GM23248 (cell line): Measurements from ENCODE around the gene CCDC15. TPM values are rescaled to one million over a fixed set of nuclear protein-coding genes. Genes with fewer than 3 reads are reported as not detected.
A peak's percentile ranks its signal among the peaks of the same experiment; 100 is the strongest.

Source experiments
- DNase-seq: peaks from one replicate; pipeline ENCODE4 v3.0.0-alpha.2; 2015
- H2AFZ ChIP-seq: fragments of 200-600 bp; sonication (generic); 2 replicates; pipeline ENCODE4 v1.6.1; 2016; ENCODE audit warnings: antibody characterized with exemption
- H3F3A ChIP-seq: fragments of 200-600 bp; sonication (generic); 2 replicates; pipeline ENCODE4 v1.6.1; 2016; ENCODE audit warnings: mild to moderate bottlenecking, antibody characterized with exemption, mixed run types; ENCODE audit not compliant: insufficient read depth
- H3K27ac ChIP-seq: fragments of 200-600 bp; sonication (generic); 2 replicates; pipeline ENCODE4 v1.5.1; 2016; ENCODE audit warnings: mild to moderate bottlenecking
- H3K27me3 ChIP-seq: fragments of 200-600 bp; sonication (generic); replicated peaks from 2 replicates; pipeline ENCODE4 v1.6.1; 2016; ENCODE audit warnings: mild to moderate bottlenecking; ENCODE audit not compliant: insufficient read depth
- H3K36me3 ChIP-seq: fragments of 200-600 bp; sonication (generic); 2 replicates; pipeline ENCODE4 v1.6.1; 2016; ENCODE audit warnings: low read depth, mild to moderate bottlenecking
- H3K4me1 ChIP-seq: fragments of 200-600 bp; sonication (generic); 2 replicates; pipeline ENCODE4 v1.6.1; 2016; ENCODE audit warnings: mild to moderate bottlenecking; ENCODE audit not compliant: insufficient read depth
- H3K4me2 ChIP-seq: fragments of 200-600 bp; sonication (generic); one replicate; pipeline ENCODE4 v1.6.1; 2016; ENCODE audit warnings: mild to moderate bottlenecking; ENCODE audit not compliant: unreplicated experiment
- H3K4me3 ChIP-seq: fragments of 200-600 bp; sonication (generic); 2 replicates; pipeline ENCODE4 v1.5.1; 2016; ENCODE audit warnings: mild to moderate bottlenecking
- H3K79me2 ChIP-seq: fragments of 200-600 bp; sonication (generic); 2 replicates; pipeline ENCODE4 v1.6.1; 2016; ENCODE audit warnings: mild to moderate bottlenecking; ENCODE audit not compliant: insufficient read depth
- H3K9ac ChIP-seq: fragments of 200-600 bp; sonication (generic); 2 replicates; pipeline ENCODE4 v1.6.1; 2016; ENCODE audit warnings: mild to moderate bottlenecking
- H3K9me2 ChIP-seq: fragments of 200-600 bp; sonication (generic); 2 replicates; pipeline ENCODE4 v1.6.1; 2016; ENCODE audit warnings: mixed run types, mild to moderate bottlenecking, moderate library complexity; ENCODE audit not compliant: insufficient read depth
- H3K9me3 ChIP-seq: fragments of 200-600 bp; sonication (generic); one replicate; pipeline ENCODE4 v1.6.1; 2017; ENCODE audit warnings: low read depth
- H4K20me1 ChIP-seq: fragments of 200-600 bp; sonication (generic); 2 replicates; pipeline ENCODE4 v1.6.0; 2016; ENCODE audit not compliant: insufficient read depth
- EZH2 ChIP-seq: fragments of 200-600 bp; sonication (generic); IDR thresholded peaks from 2 replicates; pipeline ENCODE4 v1.6.1; 2018; ENCODE audit warnings: antibody characterized with exemption, mild to moderate bottlenecking; ENCODE audit not compliant: insufficient read depth, poor library complexity, severe bottlenecking
- EZH2phosphoT487 ChIP-seq: fragments of 200-600 bp; sonication (generic); IDR thresholded peaks from 2 replicates; pipeline ENCODE4 v1.6.1; 2018; ENCODE audit warnings: antibody characterized with exemption, moderate library complexity, mild to moderate bottlenecking, low read depth; ENCODE audit not compliant: insufficient read depth
- WGBS, 2 experiments: methylation state at CpG; one replicate each; pipeline ENCODE4 v1.1.6; 2015 to 2017; ENCODE audit warnings: low lambda C conversion rate in 2 of 2, low coverage in 1 of 2; ENCODE audit errors: missing lambda C conversion rate in 2 of 2; 5-methylcytosine and 5-hydroxymethylcytosine counted together
- in situ Hi-C: fragments of 300-500 bp; cut with MboI; formaldehyde crosslinking; loops from 2 replicates; pipeline ENCODE4 v1.15.0; 2020
- polyA plus RNA-seq: library from polyadenylated mRNA; unstranded; fragments of >200 nt; fragmentation: Nextera tagmentation; extraction: Ambion mirVana; gene quantifications from 2 replicates; pipeline ENCODE4 v1.2.1, GENCODE V29; 2016
- total RNA-seq: library from RNA; depleted of rRNA; stranded (reverse); fragments of >200 nt; shearing (Covaris generic); gene quantifications from 2 replicates; pipeline ENCODE4 v1.2.3, GENCODE V29; 2014

CCDC15 gene
- total and polyA plus RNA-seq, 2 experiments from 2014 or later: 0.97 to 1.6 TPM

DNA sequence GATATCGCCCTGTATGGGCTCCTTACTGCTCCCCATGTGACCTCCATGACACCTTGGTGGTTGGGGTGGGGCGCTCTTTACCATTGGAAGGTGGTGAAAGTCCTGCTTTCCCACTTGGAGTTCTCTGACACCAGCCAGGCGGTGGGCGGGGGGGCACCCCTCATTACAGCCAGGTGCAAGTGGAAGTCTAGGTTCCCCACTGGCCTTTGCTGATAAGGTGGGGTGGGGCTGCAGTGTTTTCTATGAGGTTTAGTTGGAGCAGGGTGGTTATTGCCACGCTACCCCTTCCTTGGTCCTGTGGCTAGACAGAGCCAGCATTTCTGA, 103.7 kb downstream of the CCDC15 start:
- Histone ChIP-seq H3F3A (no peaks in the 10 kb centered on the region), H3K4me1 (no peaks in the 10 kb centered on the region), H3K9me3 (no peaks in the 10 kb centered on the region), H3K79me2 (no peaks in the 10 kb centered on the region), H3K9me2 (no peaks in the 10 kb centered on the region), H2AFZ (no peak overlapping the region), H3K27ac (no peak overlapping the region), H3K4me2 (no peak overlapping the region), H3K27me3 (no peaks in the 10 kb centered on the region), H3K9ac (no peak overlapping the region), H3K4me3 (no peak overlapping the region), H4K20me1 (no peaks in the 10 kb centered on the region), H3K36me3 (no peaks in the 10 kb centered on the region)
- DNase-seq: no peak
- in situ Hi-C loops: no loop called here
- WGBS, 2 experiments: 98 to 99% methylated on average over 5 of the region's 5 CpGs
- no peak for TF ChIP-seq EZH2phosphoT487
- no peak for TF ChIP-seq EZH2

DNA sequence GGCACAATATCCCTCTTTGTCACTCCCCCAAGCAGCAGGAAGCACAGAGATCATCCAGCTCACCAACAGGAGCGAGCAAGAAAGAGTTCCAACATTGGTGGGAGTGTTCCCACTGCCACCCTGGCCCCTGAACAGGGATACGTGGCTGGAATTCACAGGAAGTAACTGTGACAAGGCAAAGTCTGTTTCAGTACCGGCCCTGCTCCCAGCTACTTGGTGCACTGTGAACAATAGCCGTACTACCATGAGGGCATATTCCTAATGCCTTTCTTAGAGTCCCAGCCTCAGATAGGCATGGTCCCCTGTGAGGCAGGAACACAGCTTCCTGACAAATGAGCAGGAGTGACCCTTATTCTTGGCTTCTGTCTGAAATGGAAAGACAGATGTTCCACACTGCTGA, 107.3 kb downstream of the CCDC15 start:
- H3K9me3 ChIP-seq: no peaks in the 10 kb centered on the region
- 75 to 79% methylated on average over 4 of the region's 4 CpGs for WGBS, 2 experiments
- no peaks in the 10 kb centered on the region for H3F3A ChIP-seq
- no peaks in the 10 kb centered on the region for H3K9me2 ChIP-seq
- in situ Hi-C loops: no loop called here
- H3K4me1 ChIP-seq: no peaks in the 10 kb centered on the region
- no peaks in the 10 kb centered on the region for H3K27me3 ChIP-seq
- H3K27ac ChIP-seq: no peak overlapping the region
- no peaks in the 10 kb centered on the region for H4K20me1 ChIP-seq
- no peak overlapping the region for H3K4me3 ChIP-seq
- no peaks in the 10 kb centered on the region for H3K79me2 ChIP-seq
- H3K4me2 ChIP-seq: no peak overlapping the region
- H2AFZ ChIP-seq: no peak overlapping the region
- TF ChIP-seq EZH2 (no peak), EZH2phosphoT487 (no peak)
- H3K9ac ChIP-seq: no peak overlapping the region
- H3K36me3 ChIP-seq: no peaks in the 10 kb centered on the region
- no peak for DNase-seq

DNA sequence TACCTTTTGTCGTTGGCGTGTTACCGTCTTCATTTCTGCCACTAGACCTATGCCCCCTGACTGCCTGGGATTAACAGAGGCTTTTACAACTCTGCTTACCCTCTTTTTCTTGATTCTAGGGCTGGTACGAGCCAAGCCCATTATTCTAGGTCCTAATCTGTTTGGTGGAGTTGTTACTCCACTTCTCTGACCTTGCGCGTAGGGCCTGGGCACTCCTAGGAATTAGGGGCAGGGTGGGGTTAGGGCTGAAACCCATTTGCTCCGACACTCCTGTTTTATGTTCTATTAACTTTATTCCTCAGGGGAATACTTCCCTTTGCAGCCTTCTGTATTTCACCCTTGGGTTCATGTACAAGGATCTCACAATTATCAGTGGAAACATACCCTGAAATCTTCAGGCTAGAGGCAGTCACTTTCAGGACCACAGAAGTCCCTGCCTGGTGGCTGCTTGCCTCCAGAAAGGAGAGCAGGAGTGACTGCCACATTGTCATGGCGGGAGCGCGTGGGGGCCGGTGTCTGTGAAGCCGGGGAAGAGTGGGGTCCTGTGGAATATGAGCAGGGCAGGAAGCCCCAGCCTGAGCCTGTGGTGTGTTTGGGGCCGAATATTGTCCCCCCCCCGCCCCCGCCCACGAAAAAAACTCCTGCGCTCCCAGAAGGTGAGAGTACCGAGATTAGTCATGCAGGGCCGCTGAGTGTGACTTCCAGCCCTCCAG, 108.4 kb downstream of the CCDC15 start:
- WGBS, 2 experiments: 32 to 33% methylated on average over 19 of the region's 19 CpGs
- Histone ChIP-seq H3F3A (no peaks in the 10 kb centered on the region), H3K79me2 (no peaks in the 10 kb centered on the region), H3K36me3 (no peaks in the 10 kb centered on the region), H3K4me2 (peak overlapping the region; percentile 71), H3K9me2 (no peaks in the 10 kb centered on the region), H3K27ac (no peak overlapping the region), H4K20me1 (no peaks in the 10 kb centered on the region), H2AFZ (peak overlapping the region; percentile 93), H3K9ac (peak overlapping the region; percentile 76), H3K27me3 (no peaks in the 10 kb centered on the region), H3K9me3 (no peaks in the 10 kb centered on the region), H3K4me3 (peak overlapping the region; percentile 91), H3K4me1 (no peaks in the 10 kb centered on the region)
- TF ChIP-seq EZH2phosphoT487: no peak
- no peak for TF ChIP-seq EZH2
- DNase-seq: peak; percentile 19
- in situ Hi-C loops: no loop called here

DNA sequence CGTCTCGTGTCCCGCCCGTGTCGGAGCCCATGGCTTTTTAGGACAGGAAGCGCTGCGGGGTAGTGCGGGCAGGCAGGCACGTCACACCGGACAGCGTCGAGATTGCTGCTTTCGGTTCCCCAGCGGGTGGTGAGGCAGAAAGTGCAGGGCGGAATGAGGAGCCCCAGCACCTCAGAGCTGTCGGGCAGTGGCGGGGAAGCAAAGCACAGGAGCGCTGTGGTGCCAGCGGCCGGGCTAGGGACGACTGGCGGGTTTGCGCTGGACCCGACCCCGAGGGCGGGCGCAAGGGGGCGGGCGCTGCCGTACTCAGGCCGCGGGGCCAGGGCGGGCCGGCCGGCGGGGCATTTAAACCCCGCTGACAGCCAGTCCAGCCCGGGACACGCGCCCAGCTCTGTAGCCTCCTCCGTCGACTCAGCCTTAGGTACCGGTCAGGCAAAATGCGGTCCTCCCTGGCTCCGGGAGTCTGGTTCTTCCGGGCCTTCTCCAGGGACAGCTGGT, 109.0 kb downstream of the CCDC15 start, which contains the start of gene SLC37A2:
Gene SLC37A2 (plus strand): TSS at position 375 of the 498 bp plus-strand sequence. CDS start 63 bp downstream, at position 438.
- peak within 1 kb of the TSS; percentile 93 for H2AFZ ChIP-seq
- H3K4me3 ChIP-seq: peak within 1 kb of the TSS; percentile 91
- H3F3A ChIP-seq: no peaks in the 10 kb centered on the region
- TF ChIP-seq EZH2: no peak
- TF ChIP-seq EZH2phosphoT487: no peak
- no peaks in the 10 kb centered on the region for H3K36me3 ChIP-seq
- H3K9me2 ChIP-seq: no peaks in the 10 kb centered on the region
- WGBS, 2 experiments: 0 to 3% methylated on average over 31 to 45 of the region's 46 CpGs
- H3K9ac ChIP-seq: peak within 1 kb of the TSS; percentile 76
- no peaks in the 10 kb centered on the region for H3K4me1 ChIP-seq
- no peaks in the 10 kb centered on the region for H3K9me3 ChIP-seq
- peak within 1 kb of the TSS; percentile 71 for H3K4me2 ChIP-seq
- H3K27me3 ChIP-seq: no peaks in the 10 kb centered on the region
- no peaks in the 10 kb centered on the region for H3K79me2 ChIP-seq
- no peaks in the 10 kb centered on the region for H4K20me1 ChIP-seq
- peak; percentile 79 for DNase-seq
- in situ Hi-C loops: no loop called here
- no peak within 1 kb of the TSS; the same call in 1 of the 2 replicates for H3K27ac ChIP-seq
